ENCODE measurements around the gene RPP25L. TPM values are rescaled to one million over a fixed set of nuclear protein-coding genes. Genes with fewer than 3 reads are reported as not detected.

The RPP25L gene
- total RNA-seq, 2 experiments from 2014 or later: 22.7 to 26.8 TPM

GRCh38 chr9:34584970-34585369, 26.9 kb downstream of the RPP25L start:
- H3K4me3 Mint-ChIP-seq: no peak overlapping the region
- no peak for DNase-seq
- H3K4me1 Mint-ChIP-seq: peaks cover 6% of the 10 kb centered on the region
- H3K27ac Mint-ChIP-seq: no peak overlapping the region
- no peaks in the 10 kb centered on the region for H3K36me3 Mint-ChIP-seq (ENCODE audit: low read depth)
- ChIA-PET CTCF (no interaction called here), POLR2A (no interaction called here)
- no peaks in the 10 kb centered on the region for H3K9me3 Mint-ChIP-seq
- H3K27me3 Mint-ChIP-seq: peaks cover 74% of the 10 kb centered on the region

GRCh38 chr9:34582787-34583186, 29.1 kb downstream of the RPP25L start:
- H3K27ac Mint-ChIP-seq: no peak overlapping the region
- DNase-seq: no peak
- ChIA-PET POLR2A (no interaction called here), CTCF (interaction anchor here (1.0 kb wide), 1 partner anchor 9 kb away, joined by 4 read pairs; no protein-coding TSS in a partner anchor)
- no peaks in the 10 kb centered on the region for H3K4me1 Mint-ChIP-seq
- H3K36me3 Mint-ChIP-seq (ENCODE audit: low read depth): no peaks in the 10 kb centered on the region
- H3K27me3 Mint-ChIP-seq: peaks cover 75% of the 10 kb centered on the region
- no peak overlapping the region for H3K4me3 Mint-ChIP-seq
- H3K9me3 Mint-ChIP-seq: no peaks in the 10 kb centered on the region

DNA sequence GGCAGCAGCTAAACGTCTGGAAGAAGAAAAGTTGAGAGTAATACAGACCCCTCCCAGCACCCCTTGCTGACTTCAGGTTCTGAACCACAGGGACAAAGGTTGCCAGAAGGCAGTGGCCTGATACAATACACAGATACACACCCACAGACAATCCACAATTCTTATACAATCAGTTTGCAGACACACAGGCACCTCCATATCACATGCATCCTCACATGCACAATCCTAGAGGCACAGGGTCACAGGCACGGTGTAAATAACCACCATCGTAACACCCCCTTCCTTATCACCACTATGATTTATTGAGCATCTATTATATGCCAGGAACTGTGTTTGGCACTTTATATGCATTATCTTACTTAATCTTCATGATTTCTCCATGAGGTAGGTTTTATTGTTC, 30.6 kb downstream of the RPP25L start:
- DNase-seq: no peak
- CTCF ChIA-PET: interaction anchor here (0.6 to 1.0 kb wide), 2 partner anchors 10 to 557 kb away, joined by 3 to 4 read pairs; no protein-coding TSS in a partner anchor
- Mint-ChIP-seq H3K27ac (no peak overlapping the region), H3K9me3 (no peaks in the 10 kb centered on the region), H3K4me3 (no peak overlapping the region), H3K4me1 (peaks cover 6% of the 10 kb centered on the region), H3K36me3 (ENCODE audit: low read depth) (no peaks in the 10 kb centered on the region), H3K27me3 (peaks cover 72% of the 10 kb centered on the region)
- POLR2A ChIA-PET: no interaction called here

GRCh38 chr9:34580358-34580757, 31.5 kb downstream of the RPP25L start:
- Mint-ChIP-seq H3K27me3 (peaks cover 72% of the 10 kb centered on the region), H3K36me3 (ENCODE audit: low read depth) (no peaks in the 10 kb centered on the region), H3K27ac (no peak overlapping the region), H3K4me3 (no peak overlapping the region), H3K4me1 (peaks cover 6% of the 10 kb centered on the region), H3K9me3 (no peaks in the 10 kb centered on the region)
- ChIA-PET POLR2A (no interaction called here), CTCF (interaction anchor here (1.2 to 1.3 kb wide), 2 partner anchors 23 to 177 kb away, joined by 3 read pairs; no protein-coding TSS in a partner anchor)
- no peak for DNase-seq

- peaks cover 6% of the 10 kb centered on the region for H3K4me1 Mint-ChIP-seq
- CTCF ChIA-PET: interaction anchor here (1.2 to 1.3 kb wide), 2 partner anchors 24 to 176 kb away, joined by 3 read pairs; no protein-coding TSS in a partner anchor
These were observed 32.1 kb downstream of the RPP25L start for GRCh38 chr9:34579808-34580163.

GRCh38 chr9:34579104-34579807, 32.6 kb downstream of the RPP25L start:
- peaks cover 6% of the 10 kb centered on the region for H3K4me1 Mint-ChIP-seq
- ChIA-PET POLR2A (no interaction called here), CTCF (interaction anchor here (0.6 to 1.3 kb wide), 3 partner anchors 24 to 176 kb away, joined by 3 read pairs; no protein-coding TSS in a partner anchor)
- H3K9me3 Mint-ChIP-seq: no peaks in the 10 kb centered on the region
- H3K27me3 Mint-ChIP-seq: peaks cover 66% of the 10 kb centered on the region
- no peaks in the 10 kb centered on the region for H3K36me3 Mint-ChIP-seq (ENCODE audit: low read depth)
- H3K4me3 Mint-ChIP-seq: no peak overlapping the region
- DNase-seq: no peak
- no peak overlapping the region for H3K27ac Mint-ChIP-seq

More at GRCh38 chr9:34579808-34580163, 32.1 kb downstream of the RPP25L start:
- H3K9me3 Mint-ChIP-seq: no peaks in the 10 kb centered on the region
- no peaks in the 10 kb centered on the region for H3K36me3 Mint-ChIP-seq (ENCODE audit: low read depth)
- DNase-seq: no peak
- POLR2A ChIA-PET: no interaction called here
- no peak overlapping the region for H3K4me3 Mint-ChIP-seq
- no peak overlapping the region for H3K27ac Mint-ChIP-seq
- peaks cover 70% of the 10 kb centered on the region for H3K27me3 Mint-ChIP-seq

- H3K4me1 Mint-ChIP-seq: peaks cover 6% of the 10 kb centered on the region
- DNase-seq: no peak
- H3K36me3 Mint-ChIP-seq (ENCODE audit: low read depth): no peaks in the 10 kb centered on the region
- H3K27me3 Mint-ChIP-seq: peaks cover 60% of the 10 kb centered on the region
- H3K27ac Mint-ChIP-seq: no peak overlapping the region
- ChIA-PET POLR2A (no interaction called here), CTCF (interaction anchor here (0.6 kb wide), 1 partner anchor 158 kb away, joined by 3 read pairs; no protein-coding TSS in a partner anchor)
- no peaks in the 10 kb centered on the region for H3K9me3 Mint-ChIP-seq
- no peak overlapping the region for H3K4me3 Mint-ChIP-seq
These were observed 33.4 kb downstream of the RPP25L start for GRCh38 chr9:34578241-34579103.

GRCh38 chr9:34577400-34578240, 34.3 kb downstream of the RPP25L start:
- Mint-ChIP-seq H3K27me3 (peaks cover 58% of the 10 kb centered on the region), H3K9me3 (no peaks in the 10 kb centered on the region), H3K4me1 (peaks cover 6% of the 10 kb centered on the region), H3K36me3 (ENCODE audit: low read depth) (no peaks in the 10 kb centered on the region), H3K27ac (no peak overlapping the region), H3K4me3 (no peak overlapping the region)
- DNase-seq: no peak
- POLR2A ChIA-PET: no interaction called here
- CTCF ChIA-PET: no interaction called here

- no peak for DNase-seq
- Mint-ChIP-seq H3K4me1 (peaks cover 6% of the 10 kb centered on the region), H3K4me3 (no peak overlapping the region), H3K9me3 (no peaks in the 10 kb centered on the region), H3K27ac (no peak overlapping the region), H3K27me3 (peaks cover 55% of the 10 kb centered on the region), H3K36me3 (ENCODE audit: low read depth) (no peaks in the 10 kb centered on the region)
- CTCF ChIA-PET: no interaction called here
- POLR2A ChIA-PET: no interaction called here
These were observed 35.1 kb downstream of the RPP25L start for GRCh38 chr9:34576597-34577399.

DNA sequence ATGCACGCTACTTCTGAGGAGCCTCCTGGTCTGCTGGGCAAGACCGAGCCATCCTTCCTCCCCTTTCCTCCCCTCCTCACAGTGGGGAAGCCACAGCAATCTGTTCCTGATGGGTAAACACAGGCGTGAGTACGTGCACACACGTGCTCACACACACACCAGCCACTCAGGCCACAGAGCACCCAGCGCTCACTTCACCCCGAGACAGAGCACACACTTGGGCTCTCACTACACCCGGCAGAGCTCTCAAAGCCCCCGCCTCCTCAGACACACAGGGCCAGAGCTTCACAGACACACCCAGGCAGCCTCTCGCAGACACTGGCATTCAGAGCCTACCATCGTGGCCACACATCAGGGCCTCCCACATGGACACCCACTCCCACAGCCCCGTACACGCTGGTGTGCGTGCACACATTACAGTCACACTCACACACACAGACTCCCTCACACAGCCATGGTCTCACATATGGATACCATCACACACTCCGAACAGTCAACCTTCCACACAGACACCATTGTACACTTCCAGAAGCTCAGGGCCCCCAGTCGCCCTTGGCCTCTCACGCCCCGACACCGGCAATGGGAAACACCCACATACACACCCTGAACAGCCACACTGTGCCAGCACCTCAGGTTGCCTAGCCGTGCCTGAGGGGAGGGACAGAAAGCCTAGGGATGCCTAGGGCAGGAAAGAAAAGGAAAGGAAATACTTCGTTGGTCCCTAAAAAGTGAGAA, 35.9 kb downstream of the RPP25L start:
- Mint-ChIP-seq H3K27ac (no peak overlapping the region), H3K27me3 (peaks cover 50% of the 10 kb centered on the region), H3K9me3 (no peaks in the 10 kb centered on the region), H3K4me1 (peaks cover 6% of the 10 kb centered on the region), H3K36me3 (ENCODE audit: low read depth) (no peaks in the 10 kb centered on the region), H3K4me3 (no peak overlapping the region)
- CTCF ChIA-PET: interaction anchor here (0.6 kb wide), 1 partner anchor 69 kb away, joined by 5 read pairs; no protein-coding TSS in a partner anchor
- POLR2A ChIA-PET: no interaction called here
- DNase-seq: no peak

- no peak overlapping the region for H3K4me3 Mint-ChIP-seq
- ChIA-PET POLR2A (no interaction called here), CTCF (no interaction called here)
- no peaks in the 10 kb centered on the region for H3K9me3 Mint-ChIP-seq
- no peak for DNase-seq
- H3K27ac Mint-ChIP-seq: no peak overlapping the region
- peaks cover 42% of the 10 kb centered on the region for H3K27me3 Mint-ChIP-seq
- peaks cover 6% of the 10 kb centered on the region for H3K4me1 Mint-ChIP-seq
- no peaks in the 10 kb centered on the region for H3K36me3 Mint-ChIP-seq (ENCODE audit: low read depth)
These were observed 36.7 kb downstream of the RPP25L start for GRCh38 chr9:34575241-34575640.
